GM18505 (cell line): ENCODE measurements around the gene CORO1C.
"Not testable (repeated sequence)": the region's sequence is repeated elsewhere in the genome, so short reads cannot be mapped to it uniquely, and the experiment has no call there.

Source experiments
- ATAC-seq: cut with Tn5 transposase; IDR thresholded peaks from one replicate; pipeline ENCODE4 v1.9.1; 2021; ENCODE audit not compliant: unreplicated experiment
- POLR2A ChIP-seq: IDR thresholded peaks from 4 replicates; pipeline ENCODE4 v1.6.1; 2011; ENCODE audit warnings: borderline replicate concordance; ENCODE audit not compliant: insufficient read depth, insufficient read length; ENCODE audit errors: extremely low read depth

The CORO1C gene

DNA sequence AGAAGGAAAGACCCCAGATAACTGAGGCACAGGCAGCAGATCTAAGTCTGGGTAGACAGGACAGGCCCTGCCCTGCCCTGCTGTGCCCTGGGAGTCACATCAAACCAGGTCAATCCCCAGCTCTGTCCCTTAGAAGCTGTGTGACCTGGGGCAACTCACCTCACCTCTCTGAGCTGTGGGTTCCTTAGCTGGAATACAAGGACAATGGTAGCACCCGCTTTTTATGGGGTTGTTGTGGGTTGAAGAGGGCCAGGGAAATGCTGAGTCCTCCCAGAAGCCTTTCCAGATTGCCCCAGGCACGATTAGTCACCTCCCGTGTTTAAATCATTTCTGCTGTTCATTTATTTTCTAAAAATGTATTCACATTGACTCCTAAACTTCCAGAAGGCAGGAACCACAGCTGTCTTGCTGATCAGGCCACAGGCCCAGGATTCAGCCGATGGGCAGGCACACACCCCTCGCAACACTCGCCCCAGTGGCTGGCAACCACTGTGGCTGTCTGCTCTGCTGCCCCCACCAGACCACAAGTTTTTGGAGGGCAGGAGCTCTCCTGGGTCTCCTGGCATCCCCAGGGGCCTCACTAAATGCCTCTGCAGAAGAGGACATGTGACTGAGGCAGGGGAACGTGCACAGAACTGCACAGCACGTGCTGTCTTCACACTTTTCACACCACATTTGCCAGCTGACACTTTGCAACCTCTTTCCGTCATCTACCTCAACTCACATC lies 100.7 kb downstream of the CORO1C start:
- TF ChIP-seq POLR2A: no peak
- no peak for ATAC-seq

DNA sequence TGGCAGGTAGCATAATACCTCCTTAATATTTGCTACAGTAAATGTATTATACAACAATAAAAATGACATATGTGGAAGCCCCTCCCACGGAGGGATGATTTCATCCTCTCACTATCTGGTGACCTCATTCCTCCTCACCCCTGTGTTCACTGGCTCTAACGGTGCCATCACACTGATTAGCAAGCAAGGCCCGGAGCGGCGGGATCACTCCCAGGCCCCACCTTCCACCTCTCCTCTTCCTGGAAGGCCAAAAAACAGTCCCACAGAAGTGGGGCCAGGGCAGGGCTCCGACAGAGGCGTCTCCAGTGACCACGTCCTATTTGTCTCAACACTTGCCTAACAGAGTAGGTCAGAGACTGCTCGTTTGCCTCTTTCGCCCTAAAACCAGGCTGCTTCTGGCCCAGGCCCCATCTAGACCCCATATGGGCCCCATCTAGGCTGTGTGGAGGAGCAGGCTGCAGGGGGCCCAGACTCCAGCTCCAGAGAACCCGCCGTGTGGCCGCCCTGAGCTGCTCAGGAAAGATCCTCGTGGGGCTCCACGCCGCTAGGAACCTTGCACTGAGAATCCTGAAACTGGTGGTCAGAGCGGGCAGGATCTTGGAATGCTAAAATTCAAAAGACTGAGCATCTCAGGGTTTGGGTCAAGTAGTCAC lies 101.4 kb downstream of the CORO1C start:
- no peak for TF ChIP-seq POLR2A
- no peak for ATAC-seq

DNA sequence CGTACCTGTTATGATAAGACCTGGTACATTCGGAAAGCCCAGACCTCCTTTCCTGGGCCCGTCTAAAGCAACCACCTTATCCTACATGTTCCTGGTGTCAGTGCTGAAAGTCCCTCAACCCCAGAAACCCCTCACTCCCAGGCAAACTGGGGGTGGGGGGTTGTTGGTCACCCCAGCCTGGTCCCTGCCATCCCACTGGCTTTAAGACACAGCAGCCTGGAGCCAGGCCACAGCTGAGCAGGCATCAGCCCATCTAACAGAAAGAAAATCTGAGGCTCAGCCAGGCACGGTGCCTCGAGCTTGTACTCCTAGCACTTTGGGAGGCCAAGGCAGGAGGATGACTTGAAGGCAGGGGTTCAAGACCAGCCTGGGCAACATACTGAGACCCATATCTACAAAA lies 102.2 kb downstream of the CORO1C start:
- no peak for ATAC-seq
- TF ChIP-seq POLR2A: no peak

DNA sequence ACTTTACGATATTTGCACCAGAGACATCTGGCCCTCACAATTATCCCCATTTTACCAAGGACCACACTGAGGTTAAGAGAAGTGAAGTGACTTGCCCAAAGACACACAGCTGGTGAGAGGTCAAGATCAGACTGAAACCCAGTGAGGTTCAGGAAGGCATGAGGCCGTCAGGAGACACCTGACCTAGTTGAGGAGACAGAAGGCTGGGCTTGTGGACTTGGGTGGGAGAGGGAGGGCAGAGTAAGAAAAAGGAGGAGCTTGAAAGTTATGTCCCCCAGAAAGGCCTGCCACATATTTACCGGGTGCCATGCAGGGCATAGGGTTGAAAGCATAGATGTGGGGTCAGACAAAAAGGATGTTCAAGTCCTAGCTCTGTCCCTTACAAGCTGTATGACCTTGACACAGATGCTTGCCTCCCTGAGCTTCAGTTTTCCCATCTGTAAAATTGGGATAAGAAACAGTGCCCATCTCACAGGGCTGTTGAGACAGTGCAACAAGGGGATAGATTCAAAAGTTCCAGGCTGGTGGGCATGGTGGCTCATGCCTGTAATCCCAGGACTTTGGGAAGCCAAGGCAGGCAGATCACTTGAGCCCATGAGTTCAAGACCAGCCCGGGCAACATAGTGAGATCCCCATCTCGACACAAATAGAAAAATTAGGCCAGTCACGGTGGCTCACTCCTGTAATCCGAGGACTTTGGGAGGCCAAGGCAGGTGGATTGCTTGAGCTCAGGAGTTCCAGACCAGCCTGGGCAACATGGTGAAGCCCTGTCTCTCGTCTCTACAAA lies 104.0 kb downstream of the CORO1C start:
- no peak for TF ChIP-seq POLR2A
- ATAC-seq: no peak

DNA sequence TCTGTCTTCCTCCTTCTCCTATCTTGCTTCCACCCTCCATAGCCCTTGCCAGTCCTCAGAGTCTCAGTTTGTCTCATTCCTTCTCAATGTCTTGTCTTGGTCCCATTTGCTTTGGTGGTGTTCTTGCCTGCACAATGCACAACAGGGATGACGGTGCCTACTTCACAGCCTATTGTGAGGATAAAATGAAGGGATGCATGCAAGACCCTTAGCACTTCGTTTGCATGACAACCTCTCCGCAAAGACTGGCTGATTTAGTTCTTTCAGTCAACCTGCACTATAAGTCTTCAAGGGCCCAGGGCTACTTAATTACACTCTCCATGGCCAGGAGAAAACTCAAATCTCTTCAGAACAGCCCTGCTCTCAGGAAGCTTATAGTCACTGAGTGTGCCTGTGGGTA lies 106.1 kb downstream of the CORO1C start:
- ATAC-seq: no peak
- TF ChIP-seq POLR2A: no peak

DNA sequence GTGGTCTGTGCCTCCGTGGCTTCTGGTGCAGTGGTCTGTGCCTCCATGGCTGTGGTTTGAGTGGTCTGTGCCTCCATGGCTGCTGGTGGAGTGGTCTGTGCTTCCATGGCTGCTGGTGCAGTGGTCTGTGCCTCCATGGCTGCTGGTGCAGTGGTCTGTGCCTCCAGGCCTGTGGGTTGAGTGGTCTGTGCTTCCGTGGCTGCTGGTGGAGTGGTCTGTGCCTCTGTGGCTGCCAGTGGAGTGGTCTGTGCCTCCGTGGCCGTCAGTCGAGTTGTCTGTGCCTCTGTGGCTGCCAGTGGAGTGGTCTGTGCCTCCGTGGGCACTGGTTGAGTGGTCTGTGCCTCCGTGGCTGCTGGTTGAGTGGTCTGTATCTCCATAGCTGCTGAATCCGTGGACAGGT lies 107.7 kb downstream of the CORO1C start:
- ATAC-seq: no peak
- TF ChIP-seq POLR2A: no peak

DNA sequence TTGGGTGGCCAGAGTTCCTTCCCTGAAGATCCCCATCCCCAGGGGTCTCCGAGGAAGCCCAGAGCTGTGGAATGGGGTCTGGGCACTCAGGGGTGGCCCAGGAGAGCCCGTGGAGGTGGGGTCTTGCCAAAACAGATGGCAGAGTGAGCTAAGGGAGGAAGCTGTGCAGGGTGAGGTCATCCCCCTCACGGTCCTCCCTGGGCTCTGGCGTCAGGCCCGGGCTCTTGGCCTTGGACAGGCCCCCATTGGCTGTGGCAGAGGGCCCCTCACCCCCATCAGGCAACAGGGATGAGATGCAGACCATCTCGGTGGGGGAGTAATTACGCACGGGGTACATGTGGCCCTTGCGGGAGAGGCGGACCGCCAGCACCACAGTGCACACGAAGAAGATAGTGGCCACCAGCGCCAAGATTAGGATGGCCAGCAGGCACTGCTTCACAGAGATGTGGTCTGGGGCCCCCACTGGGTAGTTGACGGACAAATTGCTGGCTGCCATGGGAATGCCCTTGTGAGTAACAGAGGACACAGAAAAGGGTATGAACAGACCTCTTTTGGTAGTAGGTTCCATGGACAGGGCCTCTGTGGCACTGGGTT lies 108.3 kb downstream of the CORO1C start:
- ATAC-seq: no peak
- TF ChIP-seq POLR2A: no peak

DNA sequence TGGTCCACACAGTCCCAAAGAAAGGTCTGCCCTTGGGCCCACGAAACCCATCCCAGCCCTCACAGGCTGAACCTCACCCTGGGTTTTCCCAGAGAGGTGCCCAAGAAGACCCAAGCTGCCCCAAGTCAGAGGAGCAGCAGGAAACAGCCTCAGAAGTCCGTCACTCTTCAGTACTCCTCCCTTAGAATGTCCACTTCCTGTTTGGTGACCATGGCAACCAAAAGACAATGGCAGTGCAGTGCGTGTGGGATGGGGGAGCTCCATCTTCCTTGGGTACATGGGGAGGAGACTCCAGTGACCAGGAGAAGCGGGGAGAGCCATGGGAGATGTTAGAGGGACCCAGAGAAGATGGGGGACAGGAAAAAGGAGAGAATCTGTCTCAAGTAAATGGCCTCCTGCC lies 108.9 kb downstream of the CORO1C start:
- ATAC-seq: no peak
- TF ChIP-seq POLR2A: no peak

DNA sequence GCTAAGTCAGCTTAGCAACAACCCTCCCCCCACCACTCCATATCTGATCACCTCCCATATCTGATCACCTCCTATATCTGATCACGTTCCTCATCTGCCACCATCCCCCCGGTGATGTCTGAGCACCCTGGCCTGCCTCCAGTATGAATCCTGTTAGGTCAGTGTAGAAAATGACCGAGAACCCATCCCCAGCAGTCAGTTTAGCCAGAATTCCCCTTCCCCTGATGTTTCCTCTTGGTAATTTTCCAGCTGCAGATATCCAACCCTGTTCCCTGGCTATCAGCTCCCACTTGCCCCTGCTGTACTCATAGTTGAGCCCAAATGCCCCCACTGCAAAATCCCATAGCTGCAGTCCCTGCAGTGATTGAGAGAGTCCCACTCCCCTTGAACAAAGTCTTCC lies 110.2 kb downstream of the CORO1C start:
- TF ChIP-seq POLR2A: no peak
- ATAC-seq: no peak

DNA sequence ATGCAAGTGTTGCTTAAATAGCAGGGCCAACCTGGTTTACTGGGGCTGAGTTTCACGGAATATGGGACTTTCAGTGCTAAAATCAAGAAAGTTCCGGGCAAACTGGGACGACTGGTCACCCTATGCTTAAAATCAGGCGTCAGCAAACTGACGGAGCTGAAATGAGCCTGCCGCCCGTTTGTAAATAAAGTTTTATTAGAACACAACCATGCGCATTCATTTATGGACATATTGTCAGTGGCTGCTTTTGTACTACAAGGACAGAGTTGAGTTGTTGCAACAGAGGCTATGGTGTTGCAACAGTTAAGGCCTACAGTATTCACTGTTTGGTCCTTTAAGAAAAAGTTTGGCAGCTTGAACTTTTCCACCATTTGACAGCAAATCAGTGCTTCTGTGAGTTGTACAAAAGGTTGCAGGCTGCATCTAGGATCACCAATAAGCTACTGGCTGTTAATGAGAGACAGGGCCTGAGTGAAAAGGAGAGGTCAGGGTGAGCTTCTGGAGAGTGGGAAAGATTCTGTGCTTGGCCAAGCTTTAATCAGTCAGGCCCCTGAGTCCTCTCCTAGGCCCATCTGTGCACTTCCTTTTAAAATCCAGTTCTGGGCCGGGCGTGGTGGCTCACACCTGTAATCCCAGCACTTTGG lies 111.0 kb downstream of the CORO1C start:
- ATAC-seq: no peak

DNA sequence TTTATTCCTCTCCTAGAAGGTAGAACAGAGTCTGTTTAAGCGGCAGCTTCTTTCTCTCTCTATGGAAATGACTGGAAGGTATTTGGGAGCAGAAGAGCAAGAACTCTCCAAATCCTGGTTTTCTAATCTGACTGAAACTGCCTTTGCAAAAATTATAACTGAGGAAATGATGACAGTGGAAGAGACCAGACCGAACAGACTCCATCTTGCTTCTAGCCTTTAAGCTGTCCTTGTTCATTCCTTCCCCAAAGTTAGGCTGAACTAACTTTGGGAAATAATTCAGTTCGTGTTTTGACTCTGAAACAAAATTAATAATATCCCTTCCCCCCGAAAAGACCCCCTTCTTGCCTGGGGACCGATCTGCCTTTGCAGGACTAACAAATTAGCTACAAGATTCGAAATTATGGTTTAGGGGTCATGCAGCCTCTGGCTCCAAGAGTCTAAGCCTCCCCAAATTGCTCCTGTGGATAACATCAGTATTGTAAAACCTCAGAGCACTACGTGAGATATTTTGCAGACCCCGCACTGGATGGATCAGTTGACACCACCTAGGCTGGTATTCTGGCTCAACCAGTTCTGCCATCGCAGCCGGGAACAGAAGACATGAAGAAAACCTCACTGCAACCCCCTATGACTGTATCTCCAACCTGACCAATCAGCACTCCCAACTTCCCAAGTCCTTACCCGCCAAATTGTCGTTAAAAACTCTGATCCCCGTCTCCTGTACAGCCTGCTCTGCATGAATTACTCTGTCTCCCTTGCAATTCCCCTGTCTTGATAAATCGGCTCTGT lies 111.8 kb downstream of the CORO1C start:
- no peak for TF ChIP-seq POLR2A
- no peak for ATAC-seq

More for the DNA sequence above, 111.0 kb downstream of the CORO1C start:
- TF ChIP-seq POLR2A: no peak

DNA sequence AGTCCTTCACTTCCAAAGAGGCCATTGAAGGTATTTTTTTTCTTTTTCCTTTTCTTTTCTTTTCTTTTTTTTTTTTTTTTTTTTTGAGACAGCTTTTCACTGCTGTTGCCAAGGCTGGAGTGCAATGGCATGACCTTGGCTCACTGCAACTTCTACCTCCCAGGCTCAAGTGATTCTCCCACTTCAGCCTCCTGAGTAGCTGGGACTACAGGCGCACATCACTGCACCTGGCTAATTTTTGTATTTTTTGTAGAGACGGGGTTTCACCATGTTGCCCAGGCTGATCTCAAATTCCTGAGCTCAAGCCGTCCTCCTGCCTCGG lies 112.4 kb downstream of the CORO1C start:
- not testable (repeated sequence) for ATAC-seq
